Neural cell (in vitro differentiated cells): ENCODE results near the gene ZNF841.

ENCODE experiments used
- CTCF ChIP-seq: fragments of 450-650 bp; IDR thresholded peaks from 2 replicates; pipeline ENCODE4 v1.5.1; 2014; ENCODE audit warnings: antibody characterized with exemption, mild to moderate bottlenecking, moderate library complexity; ENCODE audit not compliant: poor library complexity, severe bottlenecking
- EP300 ChIP-seq: fragments of 450-650 bp; conservative IDR thresholded peaks from 2 replicates; pipeline ENCODE4 v1.6.1; 2014; ENCODE audit warnings: antibody characterized with exemption, mild to moderate bottlenecking, moderate library complexity; ENCODE audit not compliant: poor library complexity, severe bottlenecking
- EZH2 ChIP-seq: fragments of 200-600, 300-800 bp; shearing (Covaris generic), sonication (generic); IDR thresholded peaks from 2 replicates; pipeline ENCODE4 v1.6.1; 2014; ENCODE audit warnings: antibody characterized with exemption, low read length, borderline replicate concordance, mild to moderate bottlenecking; ENCODE audit not compliant: insufficient read depth, poor library complexity, severe bottlenecking
- MXI1 ChIP-seq: fragments of 450-650 bp; conservative IDR thresholded peaks from 2 replicates; pipeline ENCODE4 v1.6.1; 2014; ENCODE audit warnings: antibody characterized with exemption, mild to moderate bottlenecking; ENCODE audit not compliant: poor library complexity, severe bottlenecking
- POLR2AphosphoS5 ChIP-seq: IDR thresholded peaks from 2 replicates; pipeline ENCODE4 v1.6.1; 2012
- RAD21 ChIP-seq: fragments of 450-650 bp; conservative IDR thresholded peaks from 2 replicates; pipeline ENCODE4 v1.6.1; 2014; ENCODE audit warnings: antibody characterized with exemption, mild to moderate bottlenecking, moderate library complexity
- SMC3 ChIP-seq: fragments of 450-650 bp; conservative IDR thresholded peaks from 2 replicates; pipeline ENCODE4 v1.6.1; 2014; ENCODE audit warnings: antibody characterized with exemption, mild to moderate bottlenecking, moderate library complexity; ENCODE audit not compliant: poor library complexity
- TAF1 ChIP-seq: IDR thresholded peaks from 2 replicates; pipeline ENCODE4 v1.6.1; 2012; ENCODE audit warnings: low read depth
- TF ChIP-seq, protein P1 (sequence below): IDR thresholded peaks from 2 replicates; pipeline ENCODE4 v1.6.1; 2012; ENCODE audit warnings: borderline replicate concordance

DNA sequence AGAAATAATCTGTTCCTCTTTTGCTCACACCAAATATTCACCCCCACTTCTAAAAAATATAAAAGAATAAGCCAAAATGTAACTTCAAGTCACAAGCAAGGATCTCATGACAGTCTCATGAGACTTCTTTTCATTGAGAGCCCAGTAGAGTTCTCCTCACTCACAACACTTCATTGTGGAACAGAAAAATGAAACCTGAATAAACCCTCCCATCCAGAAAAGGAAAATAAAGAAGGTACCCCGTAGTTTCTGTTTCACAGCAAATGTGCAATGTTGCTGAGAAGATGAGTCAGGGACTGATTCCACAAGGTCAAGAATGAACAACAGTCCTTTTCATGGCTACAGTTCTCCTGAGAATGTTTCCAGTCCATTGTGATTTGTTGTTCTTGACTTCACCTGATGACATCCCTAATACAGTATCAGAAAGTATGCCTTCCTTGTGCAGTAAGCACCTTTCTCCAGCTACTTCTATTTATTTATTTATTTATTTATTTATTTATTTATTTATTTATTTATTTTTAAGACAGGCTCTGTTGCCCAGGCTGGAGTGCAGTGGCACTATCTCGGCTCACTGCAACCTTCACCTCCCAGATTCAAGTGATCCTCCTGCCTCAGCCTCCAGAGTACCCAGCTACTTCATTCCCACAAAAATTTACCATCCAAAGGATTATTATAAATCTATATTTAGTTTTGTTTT lies 6.4 kb upstream of the ZNF841 start:
- no peak for TF ChIP-seq CTCF
- no peak for TF ChIP-seq POLR2AphosphoS5
- no peak for TF ChIP-seq TAF1
- no peak for TF ChIP-seq EP300
- no peak for TF ChIP-seq SMC3
- TF ChIP-seq, protein P1, sequence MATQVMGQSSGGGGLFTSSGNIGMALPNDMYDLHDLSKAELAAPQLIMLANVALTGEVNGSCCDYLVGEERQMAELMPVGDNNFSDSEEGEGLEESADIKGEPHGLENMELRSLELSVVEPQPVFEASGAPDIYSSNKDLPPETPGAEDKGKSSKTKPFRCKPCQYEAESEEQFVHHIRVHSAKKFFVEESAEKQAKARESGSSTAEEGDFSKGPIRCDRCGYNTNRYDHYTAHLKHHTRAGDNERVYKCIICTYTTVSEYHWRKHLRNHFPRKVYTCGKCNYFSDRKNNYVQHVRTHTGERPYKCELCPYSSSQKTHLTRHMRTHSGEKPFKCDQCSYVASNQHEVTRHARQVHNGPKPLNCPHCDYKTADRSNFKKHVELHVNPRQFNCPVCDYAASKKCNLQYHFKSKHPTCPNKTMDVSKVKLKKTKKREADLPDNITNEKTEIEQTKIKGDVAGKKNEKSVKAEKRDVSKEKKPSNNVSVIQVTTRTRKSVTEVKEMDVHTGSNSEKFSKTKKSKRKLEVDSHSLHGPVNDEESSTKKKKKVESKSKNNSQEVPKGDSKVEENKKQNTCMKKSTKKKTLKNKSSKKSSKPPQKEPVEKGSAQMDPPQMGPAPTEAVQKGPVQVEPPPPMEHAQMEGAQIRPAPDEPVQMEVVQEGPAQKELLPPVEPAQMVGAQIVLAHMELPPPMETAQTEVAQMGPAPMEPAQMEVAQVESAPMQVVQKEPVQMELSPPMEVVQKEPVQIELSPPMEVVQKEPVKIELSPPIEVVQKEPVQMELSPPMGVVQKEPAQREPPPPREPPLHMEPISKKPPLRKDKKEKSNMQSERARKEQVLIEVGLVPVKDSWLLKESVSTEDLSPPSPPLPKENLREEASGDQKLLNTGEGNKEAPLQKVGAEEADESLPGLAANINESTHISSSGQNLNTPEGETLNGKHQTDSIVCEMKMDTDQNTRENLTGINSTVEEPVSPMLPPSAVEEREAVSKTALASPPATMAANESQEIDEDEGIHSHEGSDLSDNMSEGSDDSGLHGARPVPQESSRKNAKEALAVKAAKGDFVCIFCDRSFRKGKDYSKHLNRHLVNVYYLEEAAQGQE, result no peak
- TF ChIP-seq MXI1, result no peak
- TF ChIP-seq EZH2, result no peak
- TF ChIP-seq RAD21, result no peak
